Omental fat pad (tissue), 4 donors: ENCODE data around the gene CYSRT1. TPM values are rescaled to one million over a fixed set of nuclear protein-coding genes. Genes with fewer than 3 reads are reported as not detected.

Source experiments
- ATAC-seq: fragments of 150-250 bp; one replicate; pipeline ENCODE4 v1.9.1; 2016; ENCODE audit warnings: mild to moderate bottlenecking, moderate library complexity; ENCODE audit not compliant: low FRiP score
- DNase-seq: peaks from one replicate; pipeline ENCODE4 v3.0.0-alpha.2; 2019; ENCODE audit warnings: low spot score
- total RNA-seq, 4 donors: library from RNA; depleted of rRNA; stranded (reverse); fragments of >200 nt; gene quantifications; one replicate each; pipeline ENCODE4 v1.1.0, GENCODE V29; 2016
- TF ChIP-seq, protein P1 (sequence below), 3 donors: fragments of 450-650 bp; IDR thresholded peaks; one replicate each; pipeline ENCODE4 v1.5.1; 2016 to 2017; ENCODE audit warnings: antibody characterized with exemption in 3 of 3, mild to moderate bottlenecking in 3 of 3, moderate library complexity in 2 of 3

The CYSRT1 gene
- total RNA-seq, 4 donors from 2014 or later: 0.36 to 0.65 (median 0.38) TPM; not detected in 1

DNA sequence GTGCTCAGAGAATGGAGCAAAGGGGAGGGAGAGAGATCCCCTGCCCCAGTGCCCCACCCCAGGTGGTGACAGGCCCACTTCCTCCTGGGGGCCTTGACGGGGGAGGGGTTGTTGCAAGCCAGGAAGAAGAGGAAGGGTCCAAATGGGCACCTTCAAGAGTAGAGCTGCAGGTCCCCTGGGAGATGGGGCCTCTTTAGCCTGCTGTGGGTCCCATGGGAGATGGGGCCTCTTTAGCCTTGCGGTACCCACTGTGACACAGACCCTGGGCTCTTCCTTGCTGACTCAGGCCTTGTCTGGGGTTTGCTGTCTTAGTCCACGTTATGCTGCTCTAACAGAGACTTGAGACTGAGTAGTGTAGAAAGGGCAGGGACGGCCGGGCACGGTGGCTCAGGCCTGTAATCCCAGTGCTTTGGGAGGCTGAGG, 43.0 kb downstream of the CYSRT1 start:
- ATAC-seq (no peak), DNase-seq (no peak)
- TF ChIP-seq, protein P1, sequence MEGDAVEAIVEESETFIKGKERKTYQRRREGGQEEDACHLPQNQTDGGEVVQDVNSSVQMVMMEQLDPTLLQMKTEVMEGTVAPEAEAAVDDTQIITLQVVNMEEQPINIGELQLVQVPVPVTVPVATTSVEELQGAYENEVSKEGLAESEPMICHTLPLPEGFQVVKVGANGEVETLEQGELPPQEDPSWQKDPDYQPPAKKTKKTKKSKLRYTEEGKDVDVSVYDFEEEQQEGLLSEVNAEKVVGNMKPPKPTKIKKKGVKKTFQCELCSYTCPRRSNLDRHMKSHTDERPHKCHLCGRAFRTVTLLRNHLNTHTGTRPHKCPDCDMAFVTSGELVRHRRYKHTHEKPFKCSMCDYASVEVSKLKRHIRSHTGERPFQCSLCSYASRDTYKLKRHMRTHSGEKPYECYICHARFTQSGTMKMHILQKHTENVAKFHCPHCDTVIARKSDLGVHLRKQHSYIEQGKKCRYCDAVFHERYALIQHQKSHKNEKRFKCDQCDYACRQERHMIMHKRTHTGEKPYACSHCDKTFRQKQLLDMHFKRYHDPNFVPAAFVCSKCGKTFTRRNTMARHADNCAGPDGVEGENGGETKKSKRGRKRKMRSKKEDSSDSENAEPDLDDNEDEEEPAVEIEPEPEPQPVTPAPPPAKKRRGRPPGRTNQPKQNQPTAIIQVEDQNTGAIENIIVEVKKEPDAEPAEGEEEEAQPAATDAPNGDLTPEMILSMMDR (IDR thresholded peaks at IDR 0.05): no peak

DNA sequence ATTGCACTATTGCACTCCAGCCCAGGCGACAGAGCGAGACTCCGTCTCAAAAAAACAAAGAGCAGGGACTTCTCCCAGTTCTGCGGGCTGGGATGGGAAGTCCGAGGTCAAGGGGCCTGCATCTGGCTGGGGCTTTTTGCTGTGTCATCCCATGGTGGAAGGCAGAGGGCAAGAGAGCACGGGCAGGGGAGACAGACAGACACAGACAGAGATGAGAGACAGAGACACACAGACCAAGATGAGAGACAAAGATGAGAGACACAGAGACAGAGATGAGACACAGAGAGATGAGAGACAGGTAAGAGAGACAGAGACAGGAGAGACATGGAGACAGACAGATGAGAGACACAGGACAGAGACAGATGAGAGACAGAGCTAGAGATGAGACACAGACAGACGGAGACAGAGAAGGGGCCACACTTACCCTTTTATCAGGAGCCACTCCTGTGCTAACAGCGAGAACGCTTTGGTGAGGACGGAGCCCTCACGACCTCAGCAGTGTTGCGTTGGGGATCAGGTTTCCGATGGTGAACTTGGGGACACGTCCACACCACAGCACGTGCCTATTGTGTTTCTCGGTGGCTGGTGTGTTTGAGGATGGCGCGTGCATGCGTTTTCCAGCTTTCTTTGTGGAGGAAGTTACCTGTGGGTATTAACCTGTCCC, 43.7 kb downstream of the CYSRT1 start:
- ATAC-seq (no peak), DNase-seq (no peak)
- TF ChIP-seq, protein P1 (IDR thresholded peaks at IDR 0.05): no peak

DNA sequence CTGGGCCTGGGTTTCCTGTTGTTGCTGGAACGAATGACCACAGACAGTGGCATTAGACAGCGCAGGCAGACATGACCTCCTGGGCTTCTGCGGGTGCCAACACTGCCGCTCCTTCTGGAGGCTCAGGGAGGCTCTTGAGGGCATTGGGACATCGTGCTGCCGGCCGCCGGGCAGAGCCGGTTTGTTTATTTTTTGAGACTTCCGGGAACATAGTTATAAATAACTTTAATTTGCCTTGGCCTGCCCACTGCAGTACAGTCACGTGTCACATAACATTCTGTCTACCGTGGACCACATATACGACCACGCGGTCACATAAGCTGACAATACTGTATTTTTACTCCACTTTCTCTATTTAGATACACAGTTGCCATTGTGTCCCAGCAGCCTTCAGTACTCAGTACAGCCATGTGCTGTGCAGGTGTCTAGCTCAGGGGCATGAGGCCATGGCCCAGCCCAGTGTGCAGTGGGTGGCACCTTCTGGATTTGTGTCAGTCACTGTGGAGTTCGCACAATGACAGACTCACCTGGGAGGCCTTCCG, 44.3 kb downstream of the CYSRT1 start:
- TF ChIP-seq, protein P1 (IDR thresholded peaks at IDR 0.05): no peak
- DNase-seq (no peak), ATAC-seq (no peak)

DNA sequence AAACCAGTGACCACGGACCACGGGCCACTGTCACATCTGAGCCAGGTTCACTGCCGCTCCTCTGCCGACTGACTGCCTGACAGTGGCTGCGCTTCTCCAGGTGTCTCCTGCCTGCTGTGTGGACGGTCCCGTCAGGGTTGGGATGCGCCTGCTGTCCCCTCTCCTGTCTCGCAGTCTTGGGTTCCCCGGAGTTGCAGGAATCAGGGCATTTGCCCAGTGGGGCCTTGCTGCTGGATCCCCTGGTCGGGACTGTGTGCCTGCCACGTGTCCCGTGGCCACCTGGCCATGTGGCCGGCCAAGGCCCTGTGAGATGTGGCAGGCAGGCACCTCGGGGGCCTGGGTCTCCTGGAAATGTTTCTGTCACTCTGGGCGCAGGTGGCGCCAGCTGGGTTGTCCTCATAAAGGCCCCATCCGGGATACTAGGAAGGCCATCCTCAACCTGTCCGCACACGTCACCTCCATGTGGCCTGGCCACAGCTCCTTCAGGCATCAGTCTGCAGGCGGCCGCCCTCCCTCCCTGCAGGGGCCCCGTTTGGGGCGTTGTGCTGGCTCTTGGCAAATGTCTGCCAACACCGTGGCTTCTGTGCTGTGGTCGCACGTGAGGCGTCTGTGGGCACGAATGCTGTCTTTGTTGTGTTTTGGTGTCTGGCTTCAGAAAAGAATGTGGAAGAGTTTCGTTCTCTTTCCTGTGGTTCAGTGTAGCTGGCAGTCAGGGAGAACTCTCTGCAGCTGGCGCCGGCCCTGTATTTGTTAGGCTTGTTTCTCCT, 46.1 kb downstream of the CYSRT1 start:
- no peak for DNase-seq
- TF ChIP-seq, protein P1 (IDR thresholded peaks at IDR 0.05): no peak

DNA sequence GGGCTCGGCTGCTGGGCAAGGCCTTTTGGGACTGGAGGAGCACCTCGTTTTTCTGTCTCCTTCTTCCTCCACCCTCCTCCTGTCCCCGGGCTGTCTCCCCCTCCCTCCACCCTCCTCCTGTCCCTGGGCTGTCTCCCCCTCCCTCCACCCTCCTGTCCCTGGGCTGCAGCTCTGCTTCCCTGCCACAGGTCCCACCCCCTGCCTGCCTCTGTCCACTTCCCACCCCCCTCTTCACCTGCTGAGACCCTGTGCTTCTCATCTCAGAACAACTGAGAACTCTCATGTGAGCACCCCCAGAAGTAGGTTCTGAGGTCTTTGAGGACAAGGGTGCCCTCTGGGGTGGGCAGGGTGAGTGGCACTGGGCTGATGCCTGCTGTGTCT, 46.7 kb downstream of the CYSRT1 start:
- DNase-seq (no peak), ATAC-seq (no peak)
- TF ChIP-seq, protein P1 (IDR thresholded peaks at IDR 0.05): no peak

More for the DNA sequence above, 46.1 kb downstream of the CYSRT1 start:
- ATAC-seq: no peak

DNA sequence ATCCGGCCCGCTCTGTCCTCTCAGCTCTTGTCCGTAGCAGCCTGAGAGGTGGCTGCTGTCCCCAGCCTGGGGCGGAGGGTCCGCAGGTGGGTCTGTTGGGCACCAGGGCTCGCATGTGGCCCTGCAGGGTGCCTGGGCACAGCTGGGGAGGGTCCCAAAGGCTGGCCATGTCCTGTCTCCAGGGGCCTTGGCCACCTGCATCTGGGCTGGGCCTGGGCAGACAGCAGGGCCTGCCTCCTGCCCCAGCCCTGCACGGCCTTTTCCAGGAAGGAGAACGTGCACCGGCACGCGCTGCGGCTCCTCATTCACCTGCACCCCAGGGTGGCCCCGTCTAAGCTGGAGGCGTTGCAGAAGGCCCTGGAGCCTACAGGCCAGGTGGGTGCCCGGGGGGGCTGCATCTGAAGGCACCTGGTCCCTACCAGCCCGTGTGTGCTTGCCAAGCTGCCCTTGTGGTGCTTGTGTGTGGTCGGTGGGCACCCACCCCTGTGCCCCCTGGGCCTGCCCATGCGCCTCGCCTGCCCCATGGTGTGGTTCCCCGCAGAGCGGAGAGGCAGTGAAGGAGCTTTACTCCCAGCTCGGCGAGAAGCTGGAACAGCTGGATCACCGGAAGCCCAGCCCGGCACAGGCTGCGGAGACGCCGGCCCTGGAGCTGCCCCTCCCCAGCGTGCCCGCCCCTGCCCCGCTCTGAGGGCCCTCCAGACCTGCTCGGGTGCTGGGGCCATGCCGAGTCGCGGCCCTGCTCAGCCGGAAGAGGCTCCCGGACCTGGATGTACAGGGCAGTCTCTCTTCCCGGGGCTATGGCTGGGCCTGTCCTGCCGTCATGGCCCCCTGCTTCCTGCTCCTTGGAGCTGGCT, 47.5 kb downstream of the CYSRT1 start:
- TF ChIP-seq, protein P1 (IDR thresholded peaks at IDR 0.05): no peak
- DNase-seq: no peak
- ATAC-seq: peak; percentile 8
